Stomach (tissue), 9 donors: Measurements from ENCODE around the gene AGAP3. TPM values are rescaled to one million over a fixed set of nuclear protein-coding genes. Genes with fewer than 3 reads are reported as not detected.

ENCODE experiments used
- DNase-seq, 2 donors: peaks; one replicate each; pipeline versions ENCODE4 v3.0.0 to v3.0.0-alpha.2; 2013 to 2019
- H3K27ac ChIP-seq, 5 donors: fragments of 200-600 bp in 4 of 5; sonication (generic) in 4 of 5; one replicate each; pipeline ENCODE4 v1.5.1; 2013 to 2019; ENCODE audit warnings: mild to moderate bottlenecking in 1 of 5, moderate library complexity in 1 of 5
- H3K27me3 ChIP-seq, 3 donors: fragments of 200-600 bp; sonication (generic); one replicate each; pipeline ENCODE4 v1.5.1; 2017 to 2019; ENCODE audit warnings: mixed run types in 1 of 3
- H3K36me3 ChIP-seq, 4 donors: fragments of 200-600 bp; sonication (generic); 1 replicate in 3 of 4; 2 replicates in 1 of 4; pipeline ENCODE4 v1.5.1; 2016 to 2019
- H3K4me1 ChIP-seq, 4 donors: fragments of 200-600 bp; sonication (generic); one replicate each; pipeline ENCODE4 v1.5.1; 2016 to 2019
- H3K4me3 ChIP-seq, 4 donors: fragments of 200-600 bp; sonication (generic) in 3 of 4; one replicate each; pipeline ENCODE4 v1.5.1; 2016 to 2019; ENCODE audit warnings: mild to moderate bottlenecking in 1 of 4
- H3K9me3 ChIP-seq, 4 donors: fragments of 200-600 bp; sonication (generic); one replicate each; pipeline ENCODE4 v1.5.1; 2016 to 2019
- EP300 ChIP-seq: sonication (generic); formaldehyde crosslinking; IDR thresholded peaks from one replicate; pipeline ENCODE4 v1.6.1; 2017; ENCODE audit warnings: antibody characterized with exemption
- POLR2A ChIP-seq, 4 donors: fragments of 450-650 bp; IDR thresholded peaks; one replicate each; pipeline ENCODE4 v1.6.1; 2016; ENCODE audit warnings: antibody characterized with exemption in 4 of 4, control low read depth in 2 of 4, mild to moderate bottlenecking in 1 of 4, moderate library complexity in 1 of 4
- POLR2AphosphoS5 ChIP-seq, 3 donors: sonication (generic); formaldehyde crosslinking; IDR thresholded peaks; one replicate each; pipeline ENCODE4 v1.6.1; 2016; ENCODE audit warnings: antibody characterized with exemption in 3 of 3
- WGBS, 5 donors: extraction: QIAGEN DNeasy Blood & Tissue Kit in 3 of 5; methylation state at CpG; one replicate each; pipeline versions ENCODE4 v1.1.5 to v1.1.7; 2013 to 2018; 5-methylcytosine and 5-hydroxymethylcytosine counted together
- intact Hi-C: fragments of 100-400 bp; cut with DNase I; formaldehyde crosslinking; loops from one replicate; pipeline ENCODE4 v1.15.1; 2023; ENCODE audit warnings: low total_unique reads
- polyA plus RNA-seq, 3 donors: library from polyadenylated mRNA; stranded (reverse); fragments of 200-250 nt; gene quantifications; one replicate each; pipeline ENCODE4 v1.2.3, GENCODE V29; 2013
- total RNA-seq, 5 donors: library from RNA; depleted of rRNA; stranded (reverse); fragments of >200 nt; gene quantifications; one replicate each; pipeline versions ENCODE4 v1.1.0 to v1.2.3, GENCODE V29; 2014 to 2016
- TF ChIP-seq, protein P1 (sequence below), 7 experiments: fragments of 450-650 bp in 4 of 7; fragments of 200-600 bp in 3 of 7; sonication (generic) in 3 of 7; IDR thresholded peaks; one replicate each; pipeline ENCODE4 v1.5.1; 2016 to 2019; ENCODE audit warnings: antibody characterized with exemption in 7 of 7, control low read depth in 2 of 7, mild to moderate bottlenecking in 1 of 7
- donor health status: healthy with polysubstance abuse.
- donor health status: Bipolar disorder and iron deficiency.
- donor health status: healthy.

Gene AGAP3
- total and polyA plus RNA-seq, 8 donors, result 32.5 to 342 (median 53.3) TPM

DNA sequence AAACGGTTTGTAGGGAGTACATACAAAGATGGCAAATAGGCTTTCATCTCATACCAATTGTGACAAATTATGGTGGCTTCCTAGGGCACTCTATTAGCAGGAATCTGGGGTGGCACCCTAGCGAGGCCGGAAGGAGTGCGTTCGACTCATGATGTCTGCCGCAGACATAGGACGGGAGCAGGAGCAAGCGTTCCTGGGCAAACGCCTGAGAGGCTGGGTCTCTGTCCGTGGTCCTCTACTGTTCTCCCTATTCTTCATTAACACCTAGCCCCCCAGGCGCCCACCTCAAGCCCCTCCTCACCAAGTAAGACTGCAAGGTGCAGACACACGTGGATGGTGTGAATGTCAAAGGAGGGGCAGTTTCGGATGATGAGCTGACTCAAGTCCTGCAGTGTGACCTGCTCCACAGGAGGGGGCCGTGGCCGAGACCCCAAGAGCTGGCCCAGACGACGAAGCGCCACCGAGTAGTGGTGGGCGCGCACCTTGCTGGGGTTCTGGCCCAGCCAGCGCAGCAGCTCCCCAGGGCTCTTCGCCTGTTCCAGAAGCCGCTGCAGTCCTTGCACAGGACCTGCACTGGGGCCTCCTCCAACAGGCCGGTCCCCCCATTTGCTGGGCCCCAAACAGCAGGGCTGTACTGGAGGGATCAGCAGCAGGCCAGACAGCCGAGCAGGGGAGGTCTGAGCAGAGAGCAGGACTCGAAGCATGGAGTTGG is 6.9 kb upstream of the AGAP3 start:
- no peak for DNase-seq
- 69 to 82% (median 77%) methylated on average over 20 to 27 of the region's 27 CpGs for WGBS, 5 donors
- H3K4me3 ChIP-seq, result peak overlapping the region; percentile 74 to 97 (median 94)
- TF ChIP-seq POLR2A (IDR thresholded peaks at IDR 0.05) (no peak), EP300 (no peak), POLR2AphosphoS5 (IDR thresholded peaks at IDR 0.05) (no peak)
- TF ChIP-seq, protein P1, sequence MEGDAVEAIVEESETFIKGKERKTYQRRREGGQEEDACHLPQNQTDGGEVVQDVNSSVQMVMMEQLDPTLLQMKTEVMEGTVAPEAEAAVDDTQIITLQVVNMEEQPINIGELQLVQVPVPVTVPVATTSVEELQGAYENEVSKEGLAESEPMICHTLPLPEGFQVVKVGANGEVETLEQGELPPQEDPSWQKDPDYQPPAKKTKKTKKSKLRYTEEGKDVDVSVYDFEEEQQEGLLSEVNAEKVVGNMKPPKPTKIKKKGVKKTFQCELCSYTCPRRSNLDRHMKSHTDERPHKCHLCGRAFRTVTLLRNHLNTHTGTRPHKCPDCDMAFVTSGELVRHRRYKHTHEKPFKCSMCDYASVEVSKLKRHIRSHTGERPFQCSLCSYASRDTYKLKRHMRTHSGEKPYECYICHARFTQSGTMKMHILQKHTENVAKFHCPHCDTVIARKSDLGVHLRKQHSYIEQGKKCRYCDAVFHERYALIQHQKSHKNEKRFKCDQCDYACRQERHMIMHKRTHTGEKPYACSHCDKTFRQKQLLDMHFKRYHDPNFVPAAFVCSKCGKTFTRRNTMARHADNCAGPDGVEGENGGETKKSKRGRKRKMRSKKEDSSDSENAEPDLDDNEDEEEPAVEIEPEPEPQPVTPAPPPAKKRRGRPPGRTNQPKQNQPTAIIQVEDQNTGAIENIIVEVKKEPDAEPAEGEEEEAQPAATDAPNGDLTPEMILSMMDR (IDR thresholded peaks at IDR 0.05), result no peak
- intact Hi-C loops, result no loop called here
- no peaks in the 10 kb centered on the region for H3K27me3 ChIP-seq
- peaks cover 19 to 35% (median 33%) of the 10 kb centered on the region in 4 donors for H3K36me3 ChIP-seq
- no peaks in the 10 kb centered on the region for H3K9me3 ChIP-seq
- peaks cover 58 to 72% (median 70%) of the 10 kb centered on the region in 4 donors for H3K4me1 ChIP-seq
- H3K27ac ChIP-seq, result peak overlapping the region in 4 of 5 donors; percentile 93 to 97 (median 96)

GRCh38 chr7:151080067-151080521 is 6.2 kb upstream of the AGAP3 start:
- no peaks in the 10 kb centered on the region for H3K9me3 ChIP-seq
- peaks cover 58 to 75% (median 72%) of the 10 kb centered on the region in 4 donors for H3K4me1 ChIP-seq
- WGBS, 5 donors, result 0 to 2% (median 1%) methylated on average over 19 to 31 of the region's 31 CpGs
- peaks cover 12 to 27% (median 26%) of the 10 kb centered on the region in 4 donors for H3K36me3 ChIP-seq
- peak overlapping the region; percentile 93 to 97 (median 96) for H3K27ac ChIP-seq
- H3K27me3 ChIP-seq, result no peaks in the 10 kb centered on the region
- intact Hi-C loops, result no loop called here
- no peak for TF ChIP-seq POLR2AphosphoS5 (IDR thresholded peaks at IDR 0.05)
- TF ChIP-seq EP300, result no peak
- TF ChIP-seq POLR2A (IDR thresholded peaks at IDR 0.05), result no peak
- TF ChIP-seq, protein P1 (IDR thresholded peaks at IDR 0.05), result no peak
- peak in 1 of 2 donors; percentile 62 for DNase-seq
- peak overlapping the region; percentile 74 to 97 (median 94) for H3K4me3 ChIP-seq

DNA sequence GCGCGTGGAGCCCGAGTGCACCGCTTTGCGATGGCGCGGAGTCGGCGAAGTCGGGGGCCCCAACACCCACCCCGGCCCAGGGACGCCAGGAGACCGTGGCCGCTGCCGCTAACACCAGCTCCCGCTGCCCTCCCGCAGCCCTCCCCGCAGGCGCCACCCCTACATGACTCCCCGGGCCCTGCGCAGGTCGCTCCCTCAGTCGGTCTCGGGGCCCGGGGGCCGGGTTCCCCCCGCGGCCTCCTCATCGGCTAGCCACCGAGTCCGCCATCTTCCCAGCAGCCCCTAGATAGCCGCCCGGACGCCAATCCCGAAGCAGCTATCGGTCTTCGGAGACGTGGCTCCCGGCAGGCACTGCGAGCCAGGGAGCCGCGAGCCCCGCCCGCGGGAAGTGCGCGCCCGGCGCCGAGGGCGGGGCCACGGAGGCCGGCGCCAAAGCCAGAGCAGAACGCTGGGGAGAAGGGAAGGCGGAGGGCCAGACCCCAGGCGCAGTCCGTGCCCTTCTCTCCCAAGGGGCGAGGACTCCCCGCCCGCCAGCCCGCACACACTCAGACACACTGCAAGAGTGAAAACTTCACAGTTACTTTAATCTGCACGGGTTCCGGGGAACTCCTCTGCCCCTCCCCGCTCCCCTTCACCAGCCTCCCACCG is 5.6 kb upstream of the AGAP3 start, which contains the start of gene FASTK:
Gene FASTK (minus strand): TSS at position 288 of the 648 bp plus-strand sequence. CDS start 43 bp downstream, at position 245.
- peaks cover 6 to 22% (median 20%) of the 10 kb centered on the region in 4 donors for H3K36me3 ChIP-seq
- peak within 1 kb of the TSS; percentile 74 to 97 (median 94) for H3K4me3 ChIP-seq
- 0 to 1% (median 1%) methylated on average over 19 to 66 of the region's 66 CpGs for WGBS, 5 donors
- peak; percentile 92 to 97 for DNase-seq
- H3K27me3 ChIP-seq, result no peaks in the 10 kb centered on the region
- intact Hi-C loops, result no loop called here
- peak within 1 kb of the TSS; percentile 93 to 97 (median 96) for H3K27ac ChIP-seq
- peak in 1 of 4 donors; percentile 41 for TF ChIP-seq POLR2A (IDR thresholded peaks at IDR 0.05)
- TF ChIP-seq EP300, result no peak
- TF ChIP-seq POLR2AphosphoS5 (IDR thresholded peaks at IDR 0.05), result peak; percentile 70 to 90 (median 74)
- TF ChIP-seq, protein P1 (IDR thresholded peaks at IDR 0.05), result no peak
- peaks cover 62 to 80% (median 78%) of the 10 kb centered on the region in 4 donors for H3K4me1 ChIP-seq
- H3K9me3 ChIP-seq, result no peaks in the 10 kb centered on the region
